Spleen (tissue), 11 donors: ENCODE results near the gene CLEC10A. TPM values are rescaled to one million over a fixed set of nuclear protein-coding genes. Genes with fewer than 3 reads are reported as not detected.

Experiments
- DNase-seq: peaks from one replicate; pipeline ENCODE4 v3.0.0-alpha.2; 2020
- H3K27ac ChIP-seq, 8 donors: fragments of 200-600 bp; sonication (generic) in 7 of 8; 1 replicate in 4 of 8; 2 replicates in 4 of 8; pipeline versions ENCODE4 v1.5.0 to v1.8.0; 2016 to 2021; ENCODE audit warnings: inconsistent platforms in 4 of 8, mild to moderate bottlenecking in 4 of 8, moderate library complexity in 1 of 8
- H3K27me3 ChIP-seq, 7 donors: fragments of 200-600 bp; sonication (generic) in 6 of 7; replicated peaks in 1 of 7; 1 replicate in 4 of 7; 2 replicates in 3 of 7; pipeline versions ENCODE4 v1.5.0 to v1.8.0; 2016 to 2021; ENCODE audit warnings: inconsistent platforms in 3 of 7, mild to moderate bottlenecking in 1 of 7
- H3K36me3 ChIP-seq, 6 donors: fragments of 200-600 bp; sonication (generic) in 5 of 6; 1 replicate in 4 of 6; 2 replicates in 2 of 6; pipeline versions ENCODE4 v1.5.0 to v1.8.0; 2016 to 2021; ENCODE audit warnings: inconsistent platforms in 2 of 6
- H3K4me1 ChIP-seq, 6 donors: fragments of 200-600 bp; sonication (generic) in 5 of 6; 1 replicate in 3 of 6; 2 replicates in 3 of 6; pipeline versions ENCODE4 v1.5.0 to v1.8.0; 2016 to 2021; ENCODE audit warnings: inconsistent platforms in 3 of 6
- H3K4me3 ChIP-seq, 8 donors: fragments of 200-600 bp; sonication (generic) in 7 of 8; 1 replicate in 4 of 8; 2 replicates in 4 of 8; pipeline versions ENCODE4 v1.5.0 to v1.8.0; 2016 to 2021; ENCODE audit warnings: inconsistent platforms in 4 of 8, mild to moderate bottlenecking in 4 of 8, moderate library complexity in 2 of 8
- H3K9me3 ChIP-seq, 8 donors: fragments of 200-600 bp; sonication (generic) in 7 of 8; 1 replicate in 4 of 8; 2 replicates in 4 of 8; pipeline versions ENCODE4 v1.5.0 to v1.8.0; 2016 to 2021; ENCODE audit warnings: inconsistent platforms in 4 of 8
- POLR2A ChIP-seq, 3 donors: fragments of 450-650 bp; IDR thresholded peaks; one replicate each; pipeline ENCODE4 v1.5.1; 2017; ENCODE audit warnings: antibody characterized with exemption in 3 of 3, mild to moderate bottlenecking in 1 of 3
- POLR2AphosphoS5 ChIP-seq, 3 donors: sonication (generic); formaldehyde crosslinking; IDR thresholded peaks; one replicate each; pipeline ENCODE4 v1.5.1; 2017; ENCODE audit warnings: antibody characterized with exemption in 3 of 3
- WGBS, 5 donors: extraction: QIAGEN DNeasy Blood & Tissue Kit in 3 of 5; methylation state at CpG; one replicate each; pipeline versions ENCODE4 v1.1.5 to v1.1.7; 2013 to 2018; 5-methylcytosine and 5-hydroxymethylcytosine counted together
- intact Hi-C: fragments of 100-400 bp; cut with DNase I; formaldehyde crosslinking; loops from one replicate; pipeline ENCODE4 v1.15.0; 2023; ENCODE audit warnings: low total_unique reads
- polyA plus RNA-seq, 3 donors: library from polyadenylated mRNA; stranded (reverse); fragments of 200-250 nt; gene quantifications; one replicate each; pipeline ENCODE4 v1.2.1, GENCODE V29; 2013
- total RNA-seq, 7 donors: library from RNA; depleted of rRNA in 3 of 7; stranded (reverse); fragments of >200 nt in 3 of 7; fragmentation: NEBNext Ultra II Directional in 4 of 7; extraction: Animal tissue kit (Norgen Biotek cat#: 25700) in 4 of 7; gene quantifications; one replicate each; pipeline versions ENCODE4 v1.1.0 to v1.2.1, GENCODE V29; 2016 to 2021
- TF ChIP-seq, protein P1 (sequence below), 11 experiments: fragments of 200-600 bp in 7 of 11; fragments of 450-650 bp in 4 of 11; sonication (generic) in 4 of 11; IDR thresholded peaks in 8 of 11; conservative IDR thresholded peaks in 3 of 11; 1 replicate in 7 of 11; 2 replicates in 4 of 11; pipeline versions ENCODE4 v1.4.0 to v1.8.0; 2016 to 2021; ENCODE audit warnings: antibody characterized with exemption in 11 of 11, inconsistent platforms in 4 of 11, mild to moderate bottlenecking in 1 of 11
- donor health status: healthy with polysubstance abuse.
- donor health status: DM: no; HTN: no; CAD: no; lungs with moderate emphysema.
- donor health status: DM: no; HTN: no; CAD: no.
- donor health status: Bipolar disorder and iron deficiency.
- donor health status: healthy.
- donor health status: DM: no; HTN: no; CAD: no.
- donor health status: DM: yes; HTN: yes; CAD: no.

Gene CLEC10A
- total and polyA plus RNA-seq, 10 donors = 0.85 to 22.2 (median 6.7) TPM

DNA sequence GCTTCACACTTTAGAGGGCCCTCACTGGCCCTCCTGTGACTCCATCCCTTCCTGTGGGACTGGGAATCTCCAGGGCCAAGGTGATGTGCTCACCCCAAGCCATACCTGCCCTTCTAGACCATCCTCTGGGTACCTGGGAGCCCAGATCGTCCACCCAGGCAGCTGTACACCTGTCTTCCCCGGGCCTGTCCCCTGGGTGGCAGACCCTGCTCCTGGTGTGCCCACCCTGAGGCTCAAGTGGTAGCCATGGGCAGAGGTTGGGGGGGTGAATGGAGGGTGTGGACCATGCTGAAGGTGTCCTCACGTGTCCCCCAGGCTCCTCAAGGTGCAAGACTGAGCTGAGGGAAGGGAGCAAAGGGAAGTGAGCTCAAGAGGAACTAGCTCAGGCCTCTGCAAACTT, 9.3 kb downstream of the CLEC10A start:
- intact Hi-C loops = no loop called here
- WGBS, 5 donors = 69 to 83% (median 77%) methylated on average over 3 of the region's 3 CpGs
- DNase-seq = no peak

DNA sequence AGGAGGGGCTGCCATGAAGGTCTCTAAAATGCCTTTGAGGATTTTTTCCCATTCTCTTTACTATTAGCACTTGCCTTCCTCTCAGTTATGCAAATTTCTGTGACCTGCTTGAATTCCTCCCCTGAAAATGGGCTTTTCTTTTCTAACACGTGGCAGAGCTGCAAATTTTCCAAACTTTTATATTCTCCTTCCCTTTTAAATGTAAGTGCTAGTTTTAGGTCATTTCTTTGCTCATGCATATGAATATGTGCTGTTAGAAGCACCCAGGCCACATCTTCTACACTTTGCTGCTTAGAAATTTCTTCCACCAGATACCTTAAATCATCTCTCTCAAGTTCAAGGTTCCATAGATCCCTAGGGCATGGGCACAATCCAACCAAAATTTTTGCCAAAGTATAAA, 11.8 kb downstream of the CLEC10A start:
- no peaks in the 10 kb centered on the region for H3K4me1 ChIP-seq
- H3K4me3 ChIP-seq = no peak overlapping the region
- intact Hi-C loops = no loop called here
- no peak overlapping the region for H3K27ac ChIP-seq
- TF ChIP-seq POLR2AphosphoS5 (IDR thresholded peaks at IDR 0.05) (no peak), POLR2A (IDR thresholded peaks at IDR 0.05) (no peak)
- TF ChIP-seq, protein P1, sequence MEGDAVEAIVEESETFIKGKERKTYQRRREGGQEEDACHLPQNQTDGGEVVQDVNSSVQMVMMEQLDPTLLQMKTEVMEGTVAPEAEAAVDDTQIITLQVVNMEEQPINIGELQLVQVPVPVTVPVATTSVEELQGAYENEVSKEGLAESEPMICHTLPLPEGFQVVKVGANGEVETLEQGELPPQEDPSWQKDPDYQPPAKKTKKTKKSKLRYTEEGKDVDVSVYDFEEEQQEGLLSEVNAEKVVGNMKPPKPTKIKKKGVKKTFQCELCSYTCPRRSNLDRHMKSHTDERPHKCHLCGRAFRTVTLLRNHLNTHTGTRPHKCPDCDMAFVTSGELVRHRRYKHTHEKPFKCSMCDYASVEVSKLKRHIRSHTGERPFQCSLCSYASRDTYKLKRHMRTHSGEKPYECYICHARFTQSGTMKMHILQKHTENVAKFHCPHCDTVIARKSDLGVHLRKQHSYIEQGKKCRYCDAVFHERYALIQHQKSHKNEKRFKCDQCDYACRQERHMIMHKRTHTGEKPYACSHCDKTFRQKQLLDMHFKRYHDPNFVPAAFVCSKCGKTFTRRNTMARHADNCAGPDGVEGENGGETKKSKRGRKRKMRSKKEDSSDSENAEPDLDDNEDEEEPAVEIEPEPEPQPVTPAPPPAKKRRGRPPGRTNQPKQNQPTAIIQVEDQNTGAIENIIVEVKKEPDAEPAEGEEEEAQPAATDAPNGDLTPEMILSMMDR (IDR thresholded peaks at IDR 0.05 in 8 of 11, conservative IDR thresholded peaks at IDR 0.05 in 3 of 11) = no peak
- H3K27me3 ChIP-seq = peaks cover 0 to 14% (median 0%) of the 10 kb centered on the region in 7 donors
- DNase-seq = no peak
- H3K36me3 ChIP-seq = no peaks in the 10 kb centered on the region
- H3K9me3 ChIP-seq = peaks cover 4 to 22% (median 18%) of the 10 kb centered on the region in 8 donors
- WGBS, 5 donors = 30 to 48% (median 43%) methylated on average over 1 of the region's 1 CpG

More for the DNA sequence above, 9.3 kb downstream of the CLEC10A start:
- TF ChIP-seq POLR2A (IDR thresholded peaks at IDR 0.05) = no peak
- TF ChIP-seq, protein P1 (IDR thresholded peaks at IDR 0.05 in 8 of 11, conservative IDR thresholded peaks at IDR 0.05 in 3 of 11) = no peak
- TF ChIP-seq POLR2AphosphoS5 (IDR thresholded peaks at IDR 0.05) = no peak
- Histone ChIP-seq H3K36me3 (no peaks in the 10 kb centered on the region), H3K4me1 (no peaks in the 10 kb centered on the region), H3K27ac (no peak overlapping the region), H3K4me3 (no peak overlapping the region), H3K27me3 (no peaks in the 10 kb centered on the region), H3K9me3 (peaks cover 4 to 22% (median 18%) of the 10 kb centered on the region in 8 donors)

DNA sequence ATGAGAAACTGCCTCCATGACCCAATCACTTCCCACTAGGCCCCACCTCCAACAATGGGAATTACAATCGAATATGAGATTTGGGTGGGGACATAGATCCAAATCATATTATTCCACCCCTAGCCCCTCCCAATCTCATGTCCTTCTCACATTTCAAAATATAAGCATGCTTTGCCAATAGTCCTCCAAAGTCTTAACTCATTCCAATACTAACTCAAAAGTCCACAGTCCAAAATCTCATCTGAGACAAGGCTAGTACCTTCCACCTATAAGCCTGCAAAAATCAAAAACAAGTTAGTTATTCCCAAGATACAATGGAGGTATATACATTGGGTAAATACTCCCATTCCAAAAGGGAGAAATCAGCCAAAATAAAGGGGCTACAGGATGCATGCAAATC, 12.9 kb downstream of the CLEC10A start:
- peaks cover 0 to 14% (median 0%) of the 10 kb centered on the region in 7 donors for H3K27me3 ChIP-seq
- WGBS, 5 donors = 74 to 92% (median 82%) methylated on average over 1 of the region's 1 CpG
- peaks cover 4 to 22% (median 18%) of the 10 kb centered on the region in 8 donors for H3K9me3 ChIP-seq
- no peaks in the 10 kb centered on the region for H3K36me3 ChIP-seq
- no peak overlapping the region for H3K27ac ChIP-seq
- TF ChIP-seq POLR2A (IDR thresholded peaks at IDR 0.05) (no peak), POLR2AphosphoS5 (IDR thresholded peaks at IDR 0.05) (no peak)
- TF ChIP-seq, protein P1 (IDR thresholded peaks at IDR 0.05 in 8 of 11, conservative IDR thresholded peaks at IDR 0.05 in 3 of 11) = no peak
- no peak overlapping the region for H3K4me3 ChIP-seq
- DNase-seq = no peak
- intact Hi-C loops = no loop called here
- no peaks in the 10 kb centered on the region for H3K4me1 ChIP-seq

DNA sequence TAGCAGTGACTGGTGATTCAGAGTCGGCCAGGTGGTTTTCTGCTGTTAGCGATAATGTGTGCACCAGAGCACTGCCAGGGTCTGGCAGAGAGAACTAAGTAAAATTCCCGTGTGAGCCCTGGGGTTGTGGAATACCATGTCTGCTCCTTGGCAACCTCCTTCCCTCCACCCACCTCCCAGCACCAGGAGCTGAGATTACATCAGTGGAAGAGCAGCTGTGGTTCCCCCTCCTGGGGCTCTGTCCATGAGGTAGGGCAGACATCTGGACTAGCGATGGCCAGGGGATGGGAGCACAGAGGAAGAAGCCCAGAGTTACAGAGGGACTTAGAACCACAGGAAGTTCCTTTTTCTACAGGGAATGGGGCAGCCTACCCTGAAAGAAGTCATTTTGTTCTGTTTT, 15.8 kb downstream of the CLEC10A start:
- DNase-seq = peak; percentile 28
- Histone ChIP-seq H3K4me1 (no peaks in the 10 kb centered on the region), H3K36me3 (no peaks in the 10 kb centered on the region), H3K4me3 (no peak overlapping the region), H3K27ac (no peak overlapping the region), H3K27me3 (peaks cover 0 to 25% (median 0%) of the 10 kb centered on the region in 7 donors), H3K9me3 (peaks cover 4 to 22% (median 18%) of the 10 kb centered on the region in 8 donors)
- 75 to 83% (median 77%) methylated on average over 4 of the region's 4 CpGs for WGBS, 5 donors
- intact Hi-C loops = no loop called here
- TF ChIP-seq, protein P1 (IDR thresholded peaks at IDR 0.05 in 8 of 11, conservative IDR thresholded peaks at IDR 0.05 in 3 of 11) = no peak
- TF ChIP-seq POLR2AphosphoS5 (IDR thresholded peaks at IDR 0.05) (no peak), POLR2A (IDR thresholded peaks at IDR 0.05) (no peak)
